Left kidney (tissue), 2 donors: Measurements from ENCODE around the gene FMN1. TPM values are rescaled to one million over a fixed set of nuclear protein-coding genes. Genes with fewer than 3 reads are reported as not detected.

ENCODE experiments used
- DNase-seq: peaks from one replicate; pipeline ENCODE4 v3.0.0-alpha.2; 2013
- polyA plus RNA-seq: library from polyadenylated mRNA; unstranded; fragments of 120-200 nt; gene quantifications from one replicate; pipeline ENCODE4 v1.2.1, GENCODE V29; 2013; ENCODE audit not compliant: insufficient read length

FMN1 gene
- polyA plus RNA-seq, 1 donor: 23.1 TPM

DNA sequence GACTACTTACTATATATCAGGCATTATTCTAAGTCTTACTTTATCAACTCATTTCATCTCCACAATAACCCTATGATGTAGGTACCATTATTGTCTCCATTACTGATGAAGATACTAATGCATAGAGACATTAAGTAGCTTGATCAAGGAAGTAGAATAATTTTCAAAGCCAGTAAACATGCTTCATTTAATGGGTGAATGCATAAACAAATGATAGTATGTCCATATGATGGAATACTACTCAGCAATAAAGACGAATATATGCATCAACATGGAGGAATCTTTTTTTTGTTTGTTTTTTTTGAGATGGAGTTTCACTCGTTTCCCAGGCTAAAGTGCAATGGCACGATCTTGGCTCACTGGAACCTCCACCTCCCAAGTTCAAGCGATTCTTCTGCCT, 184.9 kb downstream of the FMN1 start:
- no peak for DNase-seq

GRCh38 chr15:33009026-33009425, 185.5 kb downstream of the FMN1 start:
- no peak for DNase-seq

- no peak for DNase-seq
Observed at GRCh38 chr15:33008284-33008995, 186.1 kb downstream of the FMN1 start.

DNA sequence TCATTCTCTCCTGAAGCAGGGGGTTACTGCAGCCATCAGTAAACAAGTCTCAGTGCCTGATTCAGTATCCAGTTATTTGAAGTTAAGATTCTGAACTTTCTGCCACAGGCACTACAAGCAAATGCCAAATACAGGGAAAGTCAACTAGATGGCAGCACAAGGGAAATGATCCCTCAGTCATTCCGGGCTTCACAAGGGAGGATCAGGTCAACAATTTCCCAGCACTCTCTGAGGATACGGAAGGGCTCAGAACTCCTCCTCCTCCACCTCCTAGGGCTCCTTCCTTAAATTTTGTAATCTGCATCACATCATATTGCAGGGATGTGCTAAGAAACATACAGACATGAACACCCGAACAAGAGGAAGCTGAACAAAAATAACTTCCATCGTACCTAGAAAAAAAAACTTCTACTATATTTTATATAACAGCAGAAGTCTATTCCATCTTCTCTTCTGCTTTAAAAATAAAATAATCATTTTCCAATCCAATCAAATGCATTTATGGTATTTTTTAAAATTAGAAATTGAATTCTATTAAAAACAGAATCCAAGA, 187.1 kb downstream of the FMN1 start:
- no peak for DNase-seq

DNA sequence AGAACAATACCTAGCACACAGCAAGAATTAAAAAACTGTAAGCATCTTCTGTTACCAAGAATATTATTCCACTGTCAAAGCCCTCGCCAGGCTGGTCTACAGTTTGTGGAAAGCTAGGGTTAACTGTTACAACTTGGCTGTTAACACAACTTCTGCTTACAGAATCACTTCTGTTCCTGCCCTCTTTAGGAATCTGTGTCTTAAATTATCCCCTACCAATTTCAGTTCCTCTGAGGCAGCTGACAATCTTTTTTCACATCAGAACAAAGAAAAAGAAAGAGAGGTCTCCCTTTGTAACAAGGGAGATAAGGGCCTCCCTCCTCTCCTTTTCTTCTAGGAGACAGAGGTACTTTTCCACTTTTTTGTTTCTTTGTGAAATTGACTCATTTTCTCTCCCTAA, 188.9 kb downstream of the FMN1 start:
- DNase-seq: no peak

DNA sequence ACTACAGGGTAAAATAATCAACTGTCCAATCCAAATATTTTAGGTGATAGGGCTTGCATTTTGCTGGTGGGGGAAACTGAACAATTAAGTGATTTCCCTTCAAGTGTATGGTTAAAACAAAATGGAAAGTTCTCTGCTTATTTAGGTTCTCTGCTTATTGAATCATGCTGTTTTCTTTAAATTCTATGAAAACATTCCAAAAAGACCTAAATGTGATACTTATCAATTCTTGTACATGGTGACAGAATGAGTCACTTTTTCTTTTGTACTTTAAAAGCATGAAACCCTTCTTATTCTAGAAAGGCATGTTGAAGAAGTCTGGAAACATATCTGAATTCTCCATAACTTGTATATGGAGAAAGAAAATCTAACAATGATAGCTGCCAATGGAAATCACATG, 192.6 kb downstream of the FMN1 start:
- DNase-seq: no peak

GRCh38 chr15:32998979-32999672, 195.4 kb downstream of the FMN1 start:
- DNase-seq: no peak

GRCh38 chr15:32998182-32998581, 196.3 kb downstream of the FMN1 start:
- DNase-seq: no peak

- DNase-seq: no peak
Observed at GRCh38 chr15:32994810-32995424, 199.6 kb downstream of the FMN1 start.

- DNase-seq: no peak
Observed at GRCh38 chr15:32993285-32993684, 201.2 kb downstream of the FMN1 start.

- peak; percentile 68 for DNase-seq
Observed at GRCh38 chr15:32991619-32992111, 202.8 kb downstream of the FMN1 start.

DNA sequence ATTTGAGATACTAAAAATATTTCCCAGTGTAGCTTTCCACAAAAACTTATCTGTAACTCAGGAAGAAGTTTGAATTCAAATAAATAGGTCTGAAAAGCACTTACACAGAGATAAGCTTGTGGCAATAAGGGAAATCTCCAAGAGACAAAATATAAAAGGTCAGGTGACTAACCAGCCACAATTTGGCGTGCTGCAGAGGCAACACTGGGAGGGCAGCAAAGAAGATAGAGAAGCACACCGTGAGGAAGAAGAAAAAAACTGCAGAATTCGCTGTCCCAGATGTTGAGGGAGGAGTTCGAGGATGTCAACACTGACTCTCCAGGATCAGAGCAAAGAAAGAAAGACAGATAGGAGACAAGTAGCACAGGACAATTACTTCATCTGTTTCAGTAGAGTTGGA, 204.4 kb downstream of the FMN1 start:
- no peak for DNase-seq

- DNase-seq: no peak
Observed at GRCh38 chr15:32987067-32987466, 207.4 kb downstream of the FMN1 start.

DNA sequence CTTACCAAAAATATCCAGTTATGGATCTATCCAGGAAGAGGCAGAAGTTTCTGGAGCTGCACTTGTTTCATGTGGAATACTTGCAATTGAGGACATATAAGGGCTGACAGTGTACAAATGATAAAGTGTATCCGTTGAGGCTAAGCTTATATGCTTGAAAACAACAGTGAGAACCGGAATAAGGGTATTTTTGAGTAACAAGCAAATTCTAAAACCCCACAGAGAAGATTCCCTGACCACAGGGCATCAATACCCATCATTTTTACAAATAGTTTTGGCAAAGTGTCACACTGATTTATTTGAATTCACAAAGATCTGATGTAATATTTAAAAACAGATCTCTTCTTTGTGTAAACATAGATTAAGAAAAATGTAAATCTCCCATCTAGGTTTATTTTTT, 208.4 kb downstream of the FMN1 start:
- DNase-seq: no peak

- no peak for DNase-seq
Observed at GRCh38 chr15:32983679-32984078, 210.8 kb downstream of the FMN1 start.

DNA sequence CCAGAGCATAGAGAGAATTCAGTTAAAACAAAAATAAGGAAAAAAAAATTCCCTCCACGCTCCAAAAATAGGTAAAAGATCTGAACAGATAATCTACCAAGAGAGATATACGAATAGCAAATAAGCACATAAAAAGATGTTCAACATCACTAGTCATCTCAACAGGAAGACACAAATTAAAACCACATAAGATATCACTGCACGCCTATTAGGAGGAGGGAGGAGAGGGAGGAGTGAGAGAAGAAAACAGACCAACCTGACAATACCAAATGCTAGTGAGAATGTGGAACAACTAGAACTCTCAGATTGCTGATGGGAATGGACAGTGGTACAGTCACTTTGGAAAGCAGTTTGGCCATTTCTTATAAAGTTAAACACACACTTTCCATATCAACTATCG, 212.5 kb downstream of the FMN1 start:
- DNase-seq: no peak

DNA sequence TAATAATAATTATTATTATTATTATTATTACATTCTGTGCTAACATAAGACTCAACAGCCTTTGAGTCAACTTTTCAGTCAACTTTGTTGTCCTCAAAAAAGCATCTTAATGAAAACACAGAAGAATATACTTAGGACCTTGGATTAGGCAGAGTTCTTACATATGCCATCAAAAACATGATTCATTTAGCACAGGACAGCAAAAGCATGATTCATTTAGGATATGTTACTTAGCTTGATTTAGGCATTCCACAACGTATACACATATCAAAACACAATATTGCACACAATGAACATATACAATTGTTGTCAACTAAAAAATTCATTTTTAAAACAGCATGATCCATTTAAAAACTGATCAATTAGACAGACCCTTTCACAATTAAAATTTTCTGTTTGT, 213.0 kb downstream of the FMN1 start:
- DNase-seq: no peak

- no peak for DNase-seq
Observed at GRCh38 chr15:32979710-32980109, 214.8 kb downstream of the FMN1 start.

- DNase-seq: no peak
Observed at GRCh38 chr15:32977506-32977905, 217.0 kb downstream of the FMN1 start.

- DNase-seq: no peak
Observed at GRCh38 chr15:32974691-32975090, 219.8 kb downstream of the FMN1 start.

GRCh38 chr15:32972686-32973085, 221.8 kb downstream of the FMN1 start:
- no peak for DNase-seq

GRCh38 chr15:32970847-32971246, 223.7 kb downstream of the FMN1 start:
- DNase-seq: no peak

DNA sequence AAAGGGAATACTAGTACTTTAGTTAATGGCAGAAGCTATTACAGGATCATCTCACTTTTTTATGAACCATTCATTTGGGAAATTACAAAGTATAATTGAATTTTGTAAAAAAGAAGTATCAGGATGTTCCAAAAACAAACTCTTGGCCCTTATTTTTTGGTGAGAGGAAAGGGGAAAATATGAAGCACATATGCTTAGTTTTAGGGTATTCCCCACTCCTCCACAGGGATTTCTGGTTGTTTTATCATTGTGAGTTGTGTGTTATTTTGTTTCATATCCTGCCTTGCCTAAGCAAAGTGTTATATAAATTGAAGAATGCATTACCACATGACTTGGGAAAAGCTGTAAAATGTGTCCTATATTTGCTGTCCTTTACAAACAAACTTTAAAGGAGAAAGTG, 227.0 kb downstream of the FMN1 start:
- DNase-seq: no peak
